ENCODE results near the gene LSM7.

Gene LSM7

DNA sequence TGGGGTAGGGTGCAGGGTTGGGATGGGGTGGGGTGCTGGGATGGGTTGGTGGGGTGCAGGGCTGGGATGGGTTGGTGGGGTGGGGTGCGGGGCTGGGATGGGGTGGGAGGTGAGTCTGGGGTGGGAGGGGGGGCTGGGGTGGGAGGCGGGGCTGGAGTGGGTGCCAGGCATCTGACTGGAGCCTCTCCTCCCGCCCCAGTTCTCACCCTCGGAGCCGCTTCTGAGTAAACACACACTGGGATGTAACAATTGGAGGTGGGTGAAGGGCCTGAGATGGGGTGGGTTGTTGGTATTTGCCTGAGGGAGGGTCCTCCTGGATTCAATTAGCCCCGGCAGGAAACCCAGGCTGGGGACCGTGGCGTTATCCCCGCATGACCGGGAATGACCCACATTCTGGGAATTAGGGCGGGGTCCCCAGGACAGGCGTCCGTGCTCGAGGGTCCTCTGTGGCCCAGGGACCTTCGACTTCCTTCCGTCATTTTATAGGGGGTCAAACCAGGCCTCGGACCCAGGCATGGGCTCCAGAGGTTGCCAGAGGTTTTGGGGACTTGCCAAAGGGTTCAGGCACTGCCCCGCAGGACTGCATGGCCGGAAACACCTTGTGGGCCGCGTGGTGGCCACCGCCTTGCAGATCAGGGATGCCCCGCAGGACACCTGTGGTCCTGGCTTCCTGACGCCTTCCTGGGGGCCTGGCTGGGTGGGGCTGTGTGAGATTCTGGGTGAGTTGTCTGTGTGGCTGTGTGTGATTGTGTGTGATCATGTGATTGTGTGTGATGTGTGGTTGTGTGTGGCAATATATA is 33.1 kb upstream of the LSM7 start:
- TF ChIP-seq, protein P1, sequence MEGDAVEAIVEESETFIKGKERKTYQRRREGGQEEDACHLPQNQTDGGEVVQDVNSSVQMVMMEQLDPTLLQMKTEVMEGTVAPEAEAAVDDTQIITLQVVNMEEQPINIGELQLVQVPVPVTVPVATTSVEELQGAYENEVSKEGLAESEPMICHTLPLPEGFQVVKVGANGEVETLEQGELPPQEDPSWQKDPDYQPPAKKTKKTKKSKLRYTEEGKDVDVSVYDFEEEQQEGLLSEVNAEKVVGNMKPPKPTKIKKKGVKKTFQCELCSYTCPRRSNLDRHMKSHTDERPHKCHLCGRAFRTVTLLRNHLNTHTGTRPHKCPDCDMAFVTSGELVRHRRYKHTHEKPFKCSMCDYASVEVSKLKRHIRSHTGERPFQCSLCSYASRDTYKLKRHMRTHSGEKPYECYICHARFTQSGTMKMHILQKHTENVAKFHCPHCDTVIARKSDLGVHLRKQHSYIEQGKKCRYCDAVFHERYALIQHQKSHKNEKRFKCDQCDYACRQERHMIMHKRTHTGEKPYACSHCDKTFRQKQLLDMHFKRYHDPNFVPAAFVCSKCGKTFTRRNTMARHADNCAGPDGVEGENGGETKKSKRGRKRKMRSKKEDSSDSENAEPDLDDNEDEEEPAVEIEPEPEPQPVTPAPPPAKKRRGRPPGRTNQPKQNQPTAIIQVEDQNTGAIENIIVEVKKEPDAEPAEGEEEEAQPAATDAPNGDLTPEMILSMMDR (IDR thresholded peaks at IDR 0.05; ENCODE audit: unreplicated experiment in 3 of 3), result no peak

GRCh38 chr19:2360833-2361232 is 32.4 kb upstream of the LSM7 start:
- TF ChIP-seq, protein P1 (IDR thresholded peaks at IDR 0.05; ENCODE audit: unreplicated experiment in 3 of 3), result no peak
- Mint-ChIP-seq H3K4me1 (peaks cover 8% of the 10 kb centered on the region), H3K4me3 (peak overlapping the region in 1 of 3 experiments; percentile 7)

More for the DNA sequence above, 33.1 kb upstream of the LSM7 start:
- Mint-ChIP-seq H3K4me1 (peaks cover 8% of the 10 kb centered on the region), H3K9me3 (no peaks in the 10 kb centered on the region), H3K27ac (no peak overlapping the region), H3K4me3 (no peak overlapping the region), H3K36me3 (ENCODE audit: low read depth) (no peaks in the 10 kb centered on the region), H3K27me3 (ENCODE audit: low read depth) (peaks cover 35% of the 10 kb centered on the region)

GRCh38 chr19:2359992-2360685 is 31.8 kb upstream of the LSM7 start, which contains the start of gene TMPRSS9:
TSS of gene TMPRSS9 (plus strand) at chr19:2360265. CDS start at chr19:2389786, 29,521 bp downstream.
- Mint-ChIP-seq H3K4me3 (peak within 1 kb of the TSS in 1 of 3 experiments; percentile 7), H3K36me3 (ENCODE audit: low read depth) (no peaks in the 10 kb centered on the region), H3K27ac (peak within 1 kb of the TSS in 1 of 3 experiments; percentile 21), H3K9me3 (no peaks in the 10 kb centered on the region), H3K27me3 (ENCODE audit: low read depth) (peaks cover 33% of the 10 kb centered on the region), H3K4me1 (peaks cover 4% of the 10 kb centered on the region)
- TF ChIP-seq, protein P1 (IDR thresholded peaks at IDR 0.05; ENCODE audit: unreplicated experiment in 3 of 3), result no peak

More at GRCh38 chr19:2360833-2361232, 32.4 kb upstream of the LSM7 start:
- no peaks in the 10 kb centered on the region for H3K9me3 Mint-ChIP-seq
- H3K27me3 Mint-ChIP-seq (ENCODE audit: low read depth), result peaks cover 36% of the 10 kb centered on the region
- no peaks in the 10 kb centered on the region for H3K36me3 Mint-ChIP-seq (ENCODE audit: low read depth)
- peak overlapping the region in 1 of 3 experiments; percentile 21 for H3K27ac Mint-ChIP-seq

GRCh38 chr19:2358548-2359173 is 30.3 kb upstream of the LSM7 start:
- Mint-ChIP-seq H3K27me3 (ENCODE audit: low read depth) (peaks cover 33% of the 10 kb centered on the region), H3K36me3 (ENCODE audit: low read depth) (no peaks in the 10 kb centered on the region), H3K4me1 (no peaks in the 10 kb centered on the region), H3K9me3 (no peaks in the 10 kb centered on the region), H3K4me3 (no peak overlapping the region), H3K27ac (no peak overlapping the region)
- TF ChIP-seq, protein P1 (IDR thresholded peaks at IDR 0.05; ENCODE audit: unreplicated experiment in 3 of 3), result no peak

DNA sequence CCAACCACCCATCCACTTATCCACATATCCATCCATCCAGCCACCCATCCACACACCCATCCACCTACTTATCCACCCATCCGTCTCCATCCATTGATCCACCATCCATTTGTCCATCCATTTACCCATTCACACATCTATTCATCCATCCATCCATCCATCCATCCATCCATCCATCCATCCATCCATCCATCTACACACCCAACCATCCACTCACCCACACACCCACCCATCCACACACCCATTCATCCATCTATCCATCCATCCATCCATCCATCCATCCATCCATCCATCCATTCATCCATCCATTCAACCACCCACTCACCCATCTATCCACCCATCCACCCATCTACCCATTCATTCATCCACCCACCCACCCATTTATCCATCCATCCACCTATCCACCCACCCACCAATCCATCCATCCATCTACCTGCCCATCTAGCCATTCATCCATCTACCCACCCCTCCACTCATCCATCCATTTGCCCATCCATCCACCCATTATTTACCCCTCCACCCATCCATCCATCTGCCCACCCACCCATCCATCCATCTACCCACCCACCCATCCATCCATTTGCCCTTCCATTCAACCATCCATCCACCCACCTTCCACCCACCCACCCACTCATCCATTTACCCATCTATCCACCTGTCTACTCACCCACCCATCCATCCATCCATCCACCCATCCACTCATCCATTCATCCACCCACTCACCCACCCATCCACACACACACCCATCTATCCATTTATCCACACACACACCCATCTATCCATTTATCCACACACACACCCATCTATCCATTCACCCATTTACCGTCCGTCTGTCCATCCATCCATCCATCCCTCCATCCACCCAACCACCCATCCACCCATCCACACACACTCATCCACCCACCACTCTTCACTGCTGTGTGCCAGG is 29.2 kb upstream of the LSM7 start:
- Mint-ChIP-seq H3K27ac (no peak overlapping the region), H3K27me3 (ENCODE audit: low read depth) (peaks cover 33% of the 10 kb centered on the region), H3K36me3 (ENCODE audit: low read depth) (no peaks in the 10 kb centered on the region), H3K9me3 (no peaks in the 10 kb centered on the region), H3K4me3 (no peak overlapping the region), H3K4me1 (no peaks in the 10 kb centered on the region)
- TF ChIP-seq, protein P1 (IDR thresholded peaks at IDR 0.05; ENCODE audit: unreplicated experiment in 3 of 3), result no peak
